NCI-H1417 (cell line): Measurements from ENCODE around the gene SYT7.

Source experiments
- DNase-seq, 3 experiments: peaks; one replicate each; lab custom pipeline; 2025; lab: John Stamatoyannopoulos, UW

SYT7 gene

GRCh38 chr11:61536676-61537270, 44.1 kb downstream of the SYT7 start:
- no peak for DNase-seq

GRCh38 chr11:61535998-61536675, 44.7 kb downstream of the SYT7 start:
- no peak for DNase-seq

GRCh38 chr11:61534933-61535839, 45.7 kb downstream of the SYT7 start:
- DNase-seq = no peak

GRCh38 chr11:61534025-61534932, 46.6 kb downstream of the SYT7 start:
- peak; percentile 23 to 48 (median 40) for DNase-seq

GRCh38 chr11:61533401-61533800, 47.5 kb downstream of the SYT7 start:
- peak; percentile 73 to 86 (median 85) for DNase-seq

GRCh38 chr11:61533039-61533375, 47.9 kb downstream of the SYT7 start:
- DNase-seq = no peak

- DNase-seq = peak; percentile 14 to 48 (median 36)
Measured at GRCh38 chr11:61532134-61533038, 48.5 kb downstream of the SYT7 start.

- peak in 1 of 3 experiments; percentile 47 for DNase-seq
Measured at GRCh38 chr11:61531044-61531443, 49.8 kb downstream of the SYT7 start.

- no peak for DNase-seq
Measured at GRCh38 chr11:61529537-61530225, 51.2 kb downstream of the SYT7 start.

GRCh38 chr11:61528114-61528513, 52.8 kb downstream of the SYT7 start:
- DNase-seq = no peak

- no peak for DNase-seq
Measured at GRCh38 chr11:61526956-61527731, 53.7 kb downstream of the SYT7 start.

GRCh38 chr11:61526229-61526628, 54.6 kb downstream of the SYT7 start:
- DNase-seq = no peak

- no peak for DNase-seq
Measured at GRCh38 chr11:61524963-61525587, 55.8 kb downstream of the SYT7 start.

GRCh38 chr11:61524446-61524845, 56.4 kb downstream of the SYT7 start:
- no peak for DNase-seq

GRCh38 chr11:61522881-61523280, 58.0 kb downstream of the SYT7 start:
- DNase-seq = no peak

GRCh38 chr11:61518032-61518795, 62.7 kb downstream of the SYT7 start:
- no peak for DNase-seq

GRCh38 chr11:61516675-61517572, 64.0 kb downstream of the SYT7 start:
- DNase-seq = peak in 2 of 3 experiments; percentile 20 to 57
